Sciatic nerve (tissue), 2 donors: ENCODE measurements around the gene STRN4. TPM values are rescaled to one million over a fixed set of nuclear protein-coding genes. Genes with fewer than 3 reads are reported as not detected.
"Not testable (repeated sequence)": the region's sequence is repeated elsewhere in the genome, so short reads cannot be mapped to it uniquely, and the experiment has no call there.

ENCODE experiments used
- ATAC-seq: fragments of 200-7000 bp; cut with Tn5 transposase; one replicate; pipeline ENCODE4 v1.9.1; 2020; ENCODE audit warnings: mild to moderate bottlenecking, moderate library complexity
- DNase-seq: peaks from one replicate; pipeline ENCODE4 v3.0.0-alpha.2; 2020; ENCODE audit warnings: low spot score
- intact Hi-C: fragments of 100-400 bp; cut with DNase I; formaldehyde crosslinking; loops from one replicate; pipeline ENCODE4 v1.14.2; 2022
- total RNA-seq: library from RNA; stranded (reverse); fragmentation: NEBNext Ultra II Directional; extraction: Animal tissue kit (Norgen Biotek cat#: 25700); gene quantifications from one replicate; pipeline ENCODE4 v1.2.1, GENCODE V29; 2021
- donor health status: DM: no; HTN: no; CAD: no.
- donor health status: DM: no; HTN: no; CAD: no.

Gene STRN4
- total RNA-seq, 1 donor from 2014 or later = 70.5 TPM

DNA sequence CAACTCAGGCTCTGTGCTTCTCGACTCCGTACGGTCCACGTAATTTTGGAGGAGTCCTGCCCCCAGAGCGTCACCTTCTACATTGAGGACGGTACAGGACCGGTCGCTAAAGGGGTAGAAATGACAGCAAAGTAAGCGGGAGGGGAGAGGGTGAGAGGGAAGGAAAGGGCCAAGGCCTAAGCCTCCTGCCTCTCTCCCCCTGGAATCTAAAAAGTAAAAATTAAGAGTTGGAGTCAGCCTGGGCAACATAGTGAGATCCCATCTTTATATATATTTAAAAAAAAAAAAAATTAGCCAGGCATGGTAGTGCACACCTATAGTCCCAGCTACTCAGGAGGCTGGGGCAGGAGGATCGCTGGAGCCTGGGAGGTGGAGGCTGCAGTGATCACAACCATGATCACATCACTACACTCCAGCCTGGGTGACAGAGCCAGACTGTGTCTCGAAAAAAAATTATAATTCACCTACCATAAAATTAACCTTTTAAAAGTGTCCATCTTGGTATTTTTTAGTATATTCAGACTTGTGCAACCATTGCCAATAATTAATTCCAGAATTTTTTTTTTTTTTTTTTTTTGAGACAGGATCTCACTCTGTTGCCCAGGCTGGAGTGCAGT, 29.5 kb upstream of the STRN4 start:
- no peak for DNase-seq
- no peak for ATAC-seq
- intact Hi-C loops = no loop called here

DNA sequence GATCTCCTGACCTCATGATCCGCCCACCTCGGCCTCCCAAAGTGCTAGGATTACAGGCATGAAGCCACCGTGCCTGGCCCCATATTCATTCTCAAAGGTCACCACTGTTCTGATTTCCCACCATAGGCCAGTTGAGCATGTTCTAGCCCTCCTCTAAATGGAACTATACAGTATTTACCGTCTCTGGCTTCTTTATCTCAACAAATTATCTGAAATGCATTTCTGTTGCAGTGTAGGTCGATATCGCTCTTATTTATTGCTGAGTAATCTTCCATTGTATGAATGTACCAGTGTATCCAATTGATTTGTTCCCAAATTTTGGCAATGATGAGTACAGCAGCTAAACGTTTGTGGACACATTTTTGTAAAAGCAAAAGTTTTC, 26.8 kb upstream of the STRN4 start:
- DNase-seq (no peak), ATAC-seq (no peak)
- intact Hi-C loops = no loop called here

DNA sequence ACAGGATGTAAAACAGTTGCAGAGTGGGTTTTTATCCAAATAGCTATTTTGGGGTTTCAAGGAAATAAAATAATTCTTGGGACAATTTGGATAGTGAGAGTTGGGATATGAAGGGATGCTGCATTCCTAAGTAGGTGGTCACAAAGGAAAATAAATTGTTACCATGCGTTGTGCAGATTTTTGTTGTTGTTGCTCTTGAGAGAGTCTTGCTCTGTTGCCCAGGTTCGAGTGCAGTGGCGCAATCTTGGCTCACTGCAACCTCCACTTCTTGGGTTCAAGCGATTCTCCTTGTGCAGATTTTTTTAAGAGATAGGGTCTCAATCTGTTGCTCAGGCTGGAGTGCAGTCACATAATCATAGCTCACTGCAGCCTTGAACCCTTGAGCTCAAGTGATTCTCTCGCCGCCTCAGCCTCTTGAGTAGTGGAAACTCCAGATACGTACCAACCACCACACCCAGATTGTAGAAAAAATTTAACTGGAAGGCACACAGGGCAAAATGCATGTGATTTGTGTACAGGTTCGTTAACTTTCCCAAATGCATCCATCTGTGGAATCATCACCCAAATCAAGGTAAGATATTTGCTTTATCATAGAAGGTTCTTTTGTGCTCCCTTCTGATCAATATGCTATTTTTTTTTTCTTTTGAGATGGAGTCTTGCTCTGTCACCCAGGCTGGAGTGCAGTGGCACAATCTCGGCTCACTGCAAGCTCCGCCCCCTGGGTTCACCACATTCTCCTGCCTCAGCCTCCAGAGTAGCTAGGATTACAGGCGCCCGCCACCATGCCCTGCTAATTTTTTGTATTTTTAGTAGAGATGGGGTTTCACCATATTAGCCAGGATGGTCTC, 26.1 kb upstream of the STRN4 start:
- no peak for ATAC-seq
- no peak for DNase-seq
- intact Hi-C loops = no loop called here

DNA sequence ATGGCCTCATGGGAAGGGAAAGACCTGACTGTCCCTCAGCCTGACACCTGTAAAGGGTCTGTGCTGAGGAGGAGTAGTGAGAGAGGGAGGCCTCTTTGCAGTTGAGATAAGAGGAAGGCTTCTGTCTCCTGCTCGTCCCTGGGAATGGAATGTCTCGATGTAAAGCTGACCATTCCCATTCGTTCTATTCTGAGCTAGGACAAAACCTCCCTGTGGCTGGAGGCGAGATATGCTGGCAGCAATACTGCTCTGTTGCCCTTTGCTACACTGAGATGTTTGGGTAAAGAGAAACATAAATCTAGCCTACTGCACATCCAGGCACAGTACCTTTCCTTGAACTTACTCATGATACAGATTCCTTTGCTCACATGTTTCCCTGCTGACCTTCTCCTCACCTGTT, 22.5 kb upstream of the STRN4 start:
- ATAC-seq, DNase-seq, intact Hi-C loops: not testable (repeated sequence)

DNA sequence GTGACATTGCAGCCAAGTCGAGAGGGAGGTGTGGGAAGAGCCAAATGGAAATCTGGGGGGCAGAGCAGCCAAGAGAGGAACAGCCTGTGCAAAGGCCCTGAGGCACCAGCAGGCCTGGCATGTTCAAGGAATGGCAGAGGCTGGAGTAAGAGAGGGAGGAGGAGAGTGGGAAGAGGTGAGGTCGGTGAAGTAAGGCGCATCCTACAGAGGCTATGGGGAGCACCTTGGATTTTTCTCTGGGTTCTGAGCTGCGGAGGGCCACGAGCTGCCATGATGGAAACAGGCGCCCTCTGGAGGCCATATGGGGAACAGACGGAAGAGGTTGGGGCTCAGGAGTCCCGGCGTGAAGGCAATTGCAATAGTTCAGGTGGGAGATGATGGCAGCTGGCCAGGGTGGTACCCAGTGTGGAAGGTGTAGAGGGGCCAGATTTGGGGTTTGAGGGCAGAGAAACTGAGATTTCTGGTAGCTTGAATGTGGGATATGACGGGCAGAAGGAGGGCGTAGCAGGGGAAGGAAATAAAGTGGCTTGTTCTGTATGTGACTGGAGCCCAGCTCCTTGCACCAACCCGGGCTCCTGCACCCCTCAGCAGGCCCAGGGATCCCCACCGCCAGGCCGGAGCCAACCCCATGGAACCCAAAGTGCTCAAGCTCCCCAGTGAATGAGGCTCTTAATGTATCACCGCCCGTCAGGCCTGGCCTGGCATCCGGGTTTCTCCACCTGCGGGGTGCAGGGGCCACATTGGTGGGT, 20.5 kb upstream of the STRN4 start:
- DNase-seq (no peak), ATAC-seq (peak; percentile 7)
- intact Hi-C loops = no loop called here

DNA sequence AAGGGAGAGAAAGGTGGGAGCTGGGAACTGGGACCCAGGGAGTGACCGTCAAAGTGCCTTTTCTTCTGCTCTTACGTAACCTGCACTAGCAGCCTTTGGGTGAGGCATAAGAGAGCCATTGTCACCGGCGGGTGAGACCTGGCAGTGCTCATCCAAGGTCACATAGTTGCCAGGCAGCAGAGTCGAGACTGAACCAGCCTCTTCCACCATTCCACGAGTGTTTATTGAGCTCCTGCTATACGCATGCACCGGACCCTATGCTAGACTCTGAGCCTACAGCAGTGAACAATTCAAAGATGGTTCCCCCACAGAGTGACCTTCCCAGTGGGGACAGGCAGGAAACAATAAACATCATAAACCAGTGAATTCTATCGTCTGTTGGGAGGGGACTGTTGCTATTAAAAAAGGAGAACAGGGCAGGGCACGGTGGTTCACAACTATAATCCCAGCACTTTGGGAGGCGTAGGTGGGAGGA, 18.6 kb upstream of the STRN4 start:
- DNase-seq = no peak
- no peak for ATAC-seq
- intact Hi-C loops = no loop called here

DNA sequence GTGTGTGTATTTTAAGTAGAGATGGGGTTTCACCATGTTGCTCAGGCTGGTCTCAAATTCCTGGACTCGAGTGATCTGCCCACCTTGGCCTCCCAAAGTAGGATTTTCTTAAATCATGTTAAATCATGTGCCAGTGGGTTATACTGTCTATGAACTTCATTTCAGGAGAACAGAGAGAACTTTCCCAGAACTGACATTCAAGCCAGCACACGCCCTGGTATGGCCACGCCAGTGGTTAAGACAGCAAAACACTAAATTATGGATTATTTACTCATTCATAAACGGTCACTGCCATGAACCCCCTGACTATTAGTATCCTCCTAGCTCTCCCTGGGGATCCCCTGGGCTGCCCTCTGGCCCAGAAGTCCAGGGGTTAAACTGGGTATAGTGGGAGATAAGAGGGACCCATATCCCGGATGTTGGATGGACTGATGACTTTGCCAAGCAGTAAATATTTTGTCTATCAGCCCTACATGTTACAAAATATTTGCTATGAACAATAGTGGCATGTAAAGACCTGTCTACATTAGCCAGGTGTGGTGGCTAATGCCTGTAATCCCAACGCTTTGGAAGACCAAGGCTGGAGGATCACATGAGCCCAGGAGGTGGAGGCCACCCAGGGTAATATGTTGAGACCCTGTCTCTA, 16.1 kb upstream of the STRN4 start:
- no peak for DNase-seq
- no peak for ATAC-seq
- intact Hi-C loops = no loop called here

DNA sequence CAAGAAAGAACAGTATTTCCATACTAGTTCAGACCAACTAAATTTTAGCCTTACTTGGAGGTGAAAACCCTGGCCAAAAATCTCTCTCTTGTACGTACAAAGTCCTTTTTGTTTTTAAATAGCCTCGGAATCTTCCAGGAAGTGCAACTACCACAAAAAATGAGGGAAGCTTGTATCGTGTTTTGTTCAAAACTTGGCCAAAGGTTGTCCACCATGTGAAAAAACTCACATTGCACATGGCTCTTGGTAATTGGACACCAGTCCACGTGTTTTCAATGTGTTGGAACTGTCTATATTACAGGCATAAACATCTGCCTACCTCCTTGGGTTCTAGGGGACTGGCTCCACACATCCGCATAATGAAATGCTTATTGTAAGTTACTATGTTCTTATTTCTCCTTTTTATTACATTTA, 15.2 kb upstream of the STRN4 start:
- DNase-seq (no peak), ATAC-seq (peak; percentile 54)
- intact Hi-C loops = no loop called here

DNA sequence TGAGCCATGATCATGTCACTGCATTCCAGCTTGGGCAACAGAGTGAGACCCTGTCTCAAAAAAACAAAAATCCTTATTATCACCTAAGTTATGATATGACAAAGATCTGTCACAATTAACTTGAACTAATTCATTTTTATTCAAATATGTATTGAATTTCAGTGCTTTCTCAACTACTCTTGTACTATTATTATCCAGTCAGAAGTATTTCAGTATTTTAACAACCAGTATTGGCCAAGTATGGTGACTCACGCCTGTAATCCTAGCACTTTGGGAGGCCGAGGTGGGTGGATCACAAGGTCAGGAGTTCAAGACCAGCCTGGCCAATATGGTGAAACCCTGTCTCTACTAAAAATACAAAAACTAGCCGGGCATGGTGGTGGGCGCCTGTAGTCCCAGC, 14.6 kb upstream of the STRN4 start:
- ATAC-seq = peak; percentile 12
- intact Hi-C loops, DNase-seq: not testable (repeated sequence)

DNA sequence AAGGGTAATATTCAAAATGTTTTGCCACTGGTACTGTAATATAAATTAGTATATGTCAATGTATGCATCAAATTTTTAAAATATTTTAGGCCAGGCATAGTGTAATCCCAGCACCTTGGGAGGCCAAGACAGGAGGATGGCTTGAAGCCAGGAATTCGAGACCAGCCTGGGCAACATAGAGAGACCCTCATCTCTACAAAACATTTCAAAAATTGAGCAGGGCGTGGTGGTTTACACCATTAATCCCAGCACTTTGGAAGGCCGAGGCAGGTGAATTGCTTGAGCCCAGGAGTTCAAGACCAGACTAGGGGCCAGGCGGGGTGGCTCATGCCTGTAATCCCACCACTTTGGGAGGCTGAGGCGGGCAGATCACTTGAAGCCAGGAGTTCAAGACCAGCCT, 14.1 kb upstream of the STRN4 start:
- DNase-seq (no peak), ATAC-seq (no peak)
- intact Hi-C loops = no loop called here

DNA sequence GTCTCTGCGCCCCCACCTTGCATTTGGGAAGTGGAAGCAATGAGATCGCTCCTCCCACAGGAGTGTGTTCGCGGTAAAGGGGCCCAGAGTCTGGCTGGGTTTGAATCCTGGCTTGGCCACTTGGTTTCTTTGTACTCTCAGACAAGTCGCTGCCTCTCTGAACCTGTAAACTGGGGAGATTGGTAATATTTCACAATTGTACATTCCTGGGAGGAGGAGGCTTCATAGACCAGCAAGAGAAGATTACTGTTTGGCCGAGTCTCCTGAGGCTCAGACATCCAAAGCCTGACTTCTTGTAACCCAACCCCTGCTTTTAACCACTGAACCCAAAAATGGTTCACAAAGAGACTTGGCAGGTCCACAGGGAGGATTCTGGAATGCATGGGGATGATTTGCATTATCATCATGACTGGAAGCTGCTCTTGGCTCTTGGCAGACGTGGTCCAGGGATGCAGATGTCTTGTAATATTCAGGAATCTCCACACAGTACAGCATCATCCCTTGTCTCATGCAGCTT, 13.6 kb upstream of the STRN4 start:
- DNase-seq (peak; percentile 75), ATAC-seq (peak; percentile 92)
- intact Hi-C loops = no loop called here

DNA sequence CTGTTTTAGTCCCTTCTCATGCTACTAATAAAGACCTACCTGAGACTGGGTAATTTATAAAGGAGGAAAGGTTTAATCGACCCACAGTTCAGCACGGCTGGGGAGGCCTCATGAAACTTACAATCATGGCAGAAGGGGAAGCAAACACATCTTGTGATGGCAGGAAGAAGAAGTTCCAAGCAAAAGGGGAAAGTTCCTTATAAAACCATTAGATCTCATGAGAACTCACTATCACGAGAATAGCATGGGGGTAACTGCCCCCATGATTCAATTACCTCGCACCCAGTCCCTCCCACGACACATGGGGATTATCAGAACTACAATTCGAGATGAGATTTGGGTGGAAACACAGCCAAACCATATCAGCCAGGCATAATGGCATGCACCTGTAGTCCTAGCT, 13.0 kb upstream of the STRN4 start:
- intact Hi-C loops = no loop called here
- no peak for ATAC-seq

DNA sequence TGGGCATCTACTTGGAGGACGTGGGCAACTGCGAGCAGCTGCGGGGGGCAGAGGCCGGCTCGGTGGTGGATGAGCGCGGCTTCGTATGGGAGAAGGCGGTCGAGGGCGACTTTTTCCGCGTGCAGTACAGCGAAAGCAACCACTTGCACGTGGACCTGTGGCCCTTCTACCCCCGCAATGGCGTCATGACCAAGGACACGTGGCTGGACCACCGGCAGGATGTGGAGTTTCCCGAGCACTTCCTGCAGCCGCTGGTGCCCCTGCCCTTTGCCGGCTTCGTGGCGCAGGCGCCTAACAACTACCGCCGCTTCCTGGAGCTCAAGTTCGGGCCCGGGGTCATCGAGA, 10.3 kb upstream of the STRN4 start:
- no peak for ATAC-seq
- intact Hi-C loops = loop anchor here (2.0 kb wide), 1 partner anchor 84 kb away; no protein-coding TSS in a partner anchor
- DNase-seq = no peak

More for the DNA sequence above, 13.0 kb upstream of the STRN4 start:
- DNase-seq = no peak

DNA sequence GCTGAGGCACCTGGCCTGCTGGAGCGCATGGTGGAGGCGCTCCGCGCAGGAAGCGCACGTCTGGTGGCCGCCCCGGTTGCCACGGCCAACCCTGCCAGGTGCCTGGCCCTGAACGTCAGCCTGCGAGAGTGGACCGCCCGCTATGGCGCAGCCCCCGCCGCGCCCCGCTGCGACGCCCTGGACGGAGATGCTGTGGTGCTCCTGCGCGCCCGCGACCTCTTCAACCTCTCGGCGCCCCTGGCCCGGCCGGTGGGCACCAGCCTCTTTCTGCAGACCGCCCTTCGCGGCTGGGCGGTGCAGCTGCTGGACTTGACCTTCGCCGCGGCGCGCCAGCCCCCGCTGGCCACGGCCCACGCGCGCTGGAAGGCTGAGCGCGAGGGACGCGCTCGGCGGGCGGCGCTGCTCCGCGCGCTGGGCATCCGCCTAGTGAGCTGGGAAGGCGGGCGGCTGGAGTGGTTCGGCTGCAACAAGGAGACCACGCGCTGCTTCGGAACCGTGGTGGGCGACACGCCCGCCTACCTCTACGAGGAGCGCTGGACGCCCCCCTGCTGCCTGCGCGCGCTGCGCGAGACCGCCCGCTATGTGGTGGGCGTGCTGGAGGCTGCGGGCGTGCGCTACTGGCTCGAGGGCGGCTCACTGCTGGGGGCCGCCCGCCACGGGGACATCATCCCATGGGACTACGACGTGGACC, 9.7 kb upstream of the STRN4 start:
- intact Hi-C loops = loop anchor here (2.0 kb wide), 1 partner anchor 85 kb away; no protein-coding TSS in a partner anchor
- DNase-seq (no peak), ATAC-seq (no peak)

DNA sequence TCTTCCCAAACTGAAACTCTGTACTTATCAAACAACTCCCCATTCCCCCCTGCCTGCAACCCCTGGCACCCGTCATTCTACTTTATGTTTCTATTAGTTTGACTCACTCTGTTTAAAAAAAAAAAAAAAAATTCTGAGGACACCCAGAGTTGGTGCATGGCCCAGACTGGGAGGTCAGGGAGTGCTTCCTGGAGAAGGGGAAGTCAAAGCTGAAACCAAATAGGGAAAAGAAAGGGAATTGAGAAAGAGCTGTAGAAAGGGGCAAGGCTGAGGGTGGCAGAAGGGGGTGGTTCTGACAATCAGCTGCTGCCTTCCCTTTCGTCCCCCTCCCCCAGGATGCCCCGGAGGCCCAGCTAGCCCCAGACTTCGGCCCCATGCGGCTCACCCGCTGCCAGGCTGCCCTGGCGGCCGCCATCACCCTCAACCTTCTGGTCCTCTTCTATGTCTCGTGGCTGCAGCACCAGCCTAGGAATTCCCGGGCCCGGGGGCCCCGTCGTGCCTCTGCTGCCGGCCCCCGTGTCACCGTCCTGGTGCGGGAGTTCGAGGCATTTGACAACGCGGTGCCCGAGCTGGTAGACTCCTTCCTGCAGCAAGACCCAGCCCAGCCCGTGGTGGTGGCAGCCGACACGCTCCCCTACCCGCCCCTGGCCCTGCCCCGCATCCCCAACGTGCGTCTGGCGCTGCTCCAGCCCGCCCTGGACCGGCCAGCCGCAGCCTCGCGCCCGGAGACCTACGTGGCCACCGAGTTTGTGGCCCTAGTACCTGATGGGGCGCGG, 9.0 kb upstream of the STRN4 start:
- ATAC-seq (peak; percentile 9), DNase-seq (no peak)
- intact Hi-C loops = no loop called here

DNA sequence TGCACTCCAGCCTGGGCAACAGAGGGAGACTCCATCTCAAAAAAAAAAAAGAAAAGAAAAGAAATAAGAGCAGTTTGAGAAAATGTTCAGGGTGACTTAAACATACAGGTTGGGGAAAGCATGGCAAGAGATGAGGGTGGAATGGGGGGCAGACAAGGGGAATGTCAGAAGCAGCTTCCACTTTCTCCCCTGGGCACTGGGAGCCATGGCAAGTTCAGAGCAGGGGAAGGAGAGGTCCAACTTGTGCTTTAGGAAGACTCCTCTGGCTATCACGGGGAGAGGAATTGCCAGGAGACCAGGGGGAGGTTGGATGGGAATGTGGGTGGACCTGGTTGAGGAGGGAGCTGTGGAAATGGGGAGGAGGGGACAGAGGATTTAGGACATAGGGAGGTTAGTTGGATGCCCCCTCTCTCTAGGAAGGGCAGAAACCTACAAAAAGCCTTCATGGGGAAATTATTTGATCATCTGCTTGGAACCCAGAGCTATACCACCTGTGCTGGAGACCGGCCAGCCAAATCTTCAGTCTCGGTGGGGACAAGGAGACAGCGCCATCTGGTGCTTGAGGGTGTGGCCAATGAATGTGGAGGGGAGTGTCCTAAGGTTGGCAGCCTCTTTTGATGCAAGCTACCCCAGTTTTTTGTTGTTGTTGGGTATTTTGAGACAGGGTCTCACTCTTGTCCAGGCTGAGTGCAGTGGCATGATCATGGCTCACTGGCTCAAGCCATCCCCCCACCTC, 7.3 kb upstream of the STRN4 start:
- intact Hi-C loops = no loop called here
- DNase-seq (no peak), ATAC-seq (no peak)
